Neural progenitor cell (in vitro differentiated cells): ENCODE results near the gene SIDT2.

Experiments
- EZH2 ChIP-seq: fragments of 200-600 bp; sonication (generic); IDR thresholded peaks from 2 replicates; pipeline ENCODE4 v1.6.1; 2017; ENCODE audit warnings: antibody characterized with exemption, mild to moderate bottlenecking, moderate library complexity
- EZH2phosphoT487 ChIP-seq: fragments of 200-600 bp; sonication (generic); IDR thresholded peaks from 2 replicates; pipeline ENCODE4 v1.6.1; 2017; ENCODE audit warnings: antibody characterized with exemption
- TF ChIP-seq, protein P1 (sequence below): fragments of 200-600 bp; sonication (generic); IDR thresholded peaks from 2 replicates; pipeline ENCODE4 v1.5.1; 2017; ENCODE audit warnings: antibody characterized with exemption, mild to moderate bottlenecking

DNA sequence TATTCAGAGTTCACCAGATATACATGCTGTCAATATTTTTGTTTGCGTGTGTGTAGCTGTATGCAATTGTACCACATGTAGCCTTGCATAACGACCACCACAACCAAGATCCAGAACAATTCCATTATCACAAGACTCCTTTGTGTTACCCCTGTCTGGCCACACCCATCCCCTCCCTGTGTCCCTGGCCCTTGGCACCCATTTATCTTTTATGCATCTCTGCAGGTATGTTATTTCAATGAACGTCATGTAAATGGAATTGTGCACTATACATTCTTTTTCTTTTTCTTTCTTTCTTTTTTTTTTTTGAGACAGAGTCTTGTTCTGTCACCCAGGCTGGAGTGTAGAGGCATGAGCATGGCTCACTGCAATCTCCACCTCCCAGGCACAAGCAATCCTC lies 44.1 kb upstream of the SIDT2 start:
- TF ChIP-seq, protein P1, sequence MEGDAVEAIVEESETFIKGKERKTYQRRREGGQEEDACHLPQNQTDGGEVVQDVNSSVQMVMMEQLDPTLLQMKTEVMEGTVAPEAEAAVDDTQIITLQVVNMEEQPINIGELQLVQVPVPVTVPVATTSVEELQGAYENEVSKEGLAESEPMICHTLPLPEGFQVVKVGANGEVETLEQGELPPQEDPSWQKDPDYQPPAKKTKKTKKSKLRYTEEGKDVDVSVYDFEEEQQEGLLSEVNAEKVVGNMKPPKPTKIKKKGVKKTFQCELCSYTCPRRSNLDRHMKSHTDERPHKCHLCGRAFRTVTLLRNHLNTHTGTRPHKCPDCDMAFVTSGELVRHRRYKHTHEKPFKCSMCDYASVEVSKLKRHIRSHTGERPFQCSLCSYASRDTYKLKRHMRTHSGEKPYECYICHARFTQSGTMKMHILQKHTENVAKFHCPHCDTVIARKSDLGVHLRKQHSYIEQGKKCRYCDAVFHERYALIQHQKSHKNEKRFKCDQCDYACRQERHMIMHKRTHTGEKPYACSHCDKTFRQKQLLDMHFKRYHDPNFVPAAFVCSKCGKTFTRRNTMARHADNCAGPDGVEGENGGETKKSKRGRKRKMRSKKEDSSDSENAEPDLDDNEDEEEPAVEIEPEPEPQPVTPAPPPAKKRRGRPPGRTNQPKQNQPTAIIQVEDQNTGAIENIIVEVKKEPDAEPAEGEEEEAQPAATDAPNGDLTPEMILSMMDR: no peak
- TF ChIP-seq EZH2 (no peak), EZH2phosphoT487 (no peak)
